GM21515 (cell line): ENCODE data around the gene GSTM5.
"Not testable (repeated sequence)": the region's sequence is repeated elsewhere in the genome, so short reads cannot be mapped to it uniquely, and the experiment has no call there.

Experiments
- ATAC-seq: cut with Tn5 transposase; IDR thresholded peaks from one replicate; pipeline ENCODE4 v1.9.1; 2021; ENCODE audit not compliant: unreplicated experiment

GSTM5 gene

GRCh38 chr1:109760581-109761226 lies 48.7 kb downstream of the GSTM5 start:
- no peak for ATAC-seq

- no peak for ATAC-seq
Measured at GRCh38 chr1:109761227-109762038, 49.4 kb downstream of the GSTM5 start.

- ATAC-seq: no peak
Measured at GRCh38 chr1:109762039-109762585, 50.1 kb downstream of the GSTM5 start.

- ATAC-seq: no peak
Measured at GRCh38 chr1:109762821-109763645, 51.0 kb downstream of the GSTM5 start.

GRCh38 chr1:109763646-109764415 lies 51.8 kb downstream of the GSTM5 start, which contains the start of gene EPS8L3:
Gene EPS8L3 (minus strand): TSS chr1:109763923. CDS start chr1:109761749, 2,174 bp downstream.
- ATAC-seq: no peak

GRCh38 chr1:109764561-109765482 lies 52.8 kb downstream of the GSTM5 start:
- ATAC-seq: no peak

GRCh38 chr1:109765483-109765815 lies 53.4 kb downstream of the GSTM5 start:
- ATAC-seq: no peak

- no peak for ATAC-seq
Measured at GRCh38 chr1:109765896-109766615, 54.0 kb downstream of the GSTM5 start.

- not testable (repeated sequence) for ATAC-seq
Measured at GRCh38 chr1:109766991-109767636, 55.1 kb downstream of the GSTM5 start.
